GM21515 (cell line): ENCODE measurements around the gene KIF5B.
"Not testable (repeated sequence)": the region's sequence is repeated elsewhere in the genome, so short reads cannot be mapped to it uniquely, and the experiment has no call there.

Source experiments
- ATAC-seq: cut with Tn5 transposase; IDR thresholded peaks from one replicate; pipeline ENCODE4 v1.9.1; 2021; ENCODE audit not compliant: unreplicated experiment

KIF5B gene

GRCh38 chr10:32017044-32017443, 39.2 kb downstream of the KIF5B start:
- no peak for ATAC-seq

GRCh38 chr10:32015386-32015785, 40.8 kb downstream of the KIF5B start:
- no peak for ATAC-seq

GRCh38 chr10:32007026-32007425, 49.2 kb downstream of the KIF5B start:
- no peak for ATAC-seq

DNA sequence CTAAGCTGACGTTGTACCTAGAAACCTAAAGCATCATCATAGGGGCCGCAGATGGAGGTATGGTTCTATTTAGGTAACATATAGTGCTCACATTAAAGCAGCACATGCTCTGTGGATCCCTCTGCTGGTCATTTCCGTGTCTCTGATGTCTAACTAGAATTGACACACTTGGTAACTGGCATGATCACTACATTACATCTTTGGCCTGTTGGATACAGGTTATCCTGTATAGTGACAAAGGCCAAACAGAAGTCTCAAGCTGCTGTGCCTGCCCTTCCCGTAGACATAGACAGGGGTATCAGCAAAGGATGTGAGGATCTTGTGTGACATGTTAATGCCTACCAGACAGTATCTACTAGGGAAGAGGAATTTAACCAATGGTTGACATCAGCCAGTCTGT, 51.2 kb downstream of the KIF5B start:
- no peak for ATAC-seq

DNA sequence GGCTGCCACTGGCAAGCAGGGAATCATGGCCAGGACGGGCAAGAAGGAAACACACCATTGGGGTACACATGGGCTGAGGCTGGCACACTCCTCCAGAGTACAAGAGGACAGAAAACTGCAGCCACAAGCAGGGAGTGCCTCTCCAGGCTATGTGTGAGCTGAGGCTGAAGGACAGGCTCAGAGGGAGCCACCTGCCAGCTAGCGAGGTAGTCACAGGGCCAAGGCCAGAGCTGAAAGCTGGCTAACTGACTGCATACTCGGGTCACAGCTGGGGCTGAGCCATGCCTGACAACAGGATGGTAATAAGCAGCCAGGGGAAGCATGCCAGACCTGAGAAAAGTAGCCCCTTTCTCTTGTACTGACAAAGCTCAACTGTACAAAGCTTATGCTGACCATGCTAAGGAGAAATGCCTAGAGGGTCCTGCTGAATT, 52.0 kb downstream of the KIF5B start:
- no peak for ATAC-seq

DNA sequence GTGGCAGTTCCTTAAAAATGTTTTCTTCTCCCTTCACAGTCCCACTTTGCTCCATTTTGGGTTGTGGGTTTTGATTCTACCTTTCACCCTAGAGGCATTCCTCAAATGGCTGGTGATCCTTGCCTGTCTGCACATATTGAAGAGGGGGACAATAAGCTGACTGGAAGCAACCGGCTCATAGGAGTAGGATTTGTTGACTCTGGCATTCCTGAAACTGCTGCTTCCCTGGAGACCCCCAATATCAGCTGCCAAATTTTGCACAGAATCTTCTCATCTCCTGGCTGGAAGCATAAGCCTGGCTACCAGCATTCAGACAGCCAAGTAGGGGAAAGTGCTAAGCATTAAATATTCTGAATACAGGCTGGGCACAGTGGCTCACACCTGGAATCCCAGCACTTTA, 53.7 kb downstream of the KIF5B start:
- ATAC-seq, result no peak

DNA sequence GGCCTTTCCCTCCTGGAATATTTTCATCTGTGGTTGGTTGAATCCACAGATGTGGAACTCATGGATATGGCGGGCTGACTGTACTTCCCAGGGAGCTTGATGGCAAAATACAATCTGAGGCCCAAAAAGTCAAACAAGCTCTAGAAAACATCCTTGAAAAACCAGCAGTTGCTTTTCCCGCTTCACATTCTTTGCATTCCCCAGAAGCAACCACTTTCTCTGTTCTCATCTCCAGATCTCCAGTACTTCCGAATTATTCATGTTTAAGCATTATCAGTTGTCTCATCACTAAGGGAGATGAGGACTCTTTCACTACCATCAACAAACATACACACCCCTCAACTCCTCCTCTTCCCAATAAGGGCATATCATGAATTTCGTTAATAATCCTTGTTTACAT, 55.3 kb downstream of the KIF5B start:
- no peak for ATAC-seq

DNA sequence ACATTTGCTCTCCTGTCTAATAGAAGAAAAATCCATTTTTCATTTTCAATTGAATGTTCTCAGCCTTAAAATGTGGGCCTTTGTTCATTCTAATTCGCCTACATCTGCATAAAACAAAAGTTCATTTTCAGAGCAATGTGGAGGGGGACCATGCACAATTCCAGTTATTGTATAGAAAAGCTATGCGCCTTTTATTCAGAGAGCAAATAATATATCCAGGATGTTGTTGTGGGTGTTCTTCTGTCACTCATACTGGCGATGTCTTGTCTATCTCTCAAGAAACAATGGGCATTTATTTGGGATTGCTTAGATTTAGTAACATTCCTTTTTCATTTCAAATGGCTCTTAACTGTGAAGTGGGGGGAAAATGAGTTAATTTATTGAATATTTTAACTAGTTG, 56.4 kb downstream of the KIF5B start:
- no peak for ATAC-seq

DNA sequence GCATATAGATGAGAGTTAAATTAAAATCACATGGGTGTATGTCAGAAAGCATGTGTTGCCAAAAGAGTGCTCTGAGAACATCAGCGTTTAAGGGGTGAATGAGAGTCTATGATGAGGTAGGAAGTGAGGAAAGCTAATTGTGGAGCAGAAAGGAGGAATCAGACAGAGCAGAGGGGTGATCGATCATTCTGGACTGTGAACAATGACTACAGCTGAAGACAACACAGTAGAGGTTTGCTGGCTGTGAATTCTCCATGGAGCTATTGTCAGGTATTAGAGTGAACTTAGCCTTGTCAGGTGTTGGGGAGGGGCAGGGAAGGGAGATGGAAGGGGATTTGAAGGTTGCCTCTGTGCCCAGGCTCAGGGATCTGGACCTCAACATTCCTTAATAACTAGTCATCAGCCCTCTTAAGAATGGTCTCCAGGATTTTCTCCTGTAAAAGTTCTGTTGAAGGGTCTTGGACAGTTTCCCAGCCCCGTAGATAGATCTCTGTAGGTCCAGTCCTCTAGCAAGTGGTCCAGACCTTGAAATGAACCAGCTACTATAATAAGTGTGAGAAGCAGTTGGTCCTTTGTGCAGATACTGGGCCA, 57.1 kb downstream of the KIF5B start:
- ATAC-seq, result no peak

DNA sequence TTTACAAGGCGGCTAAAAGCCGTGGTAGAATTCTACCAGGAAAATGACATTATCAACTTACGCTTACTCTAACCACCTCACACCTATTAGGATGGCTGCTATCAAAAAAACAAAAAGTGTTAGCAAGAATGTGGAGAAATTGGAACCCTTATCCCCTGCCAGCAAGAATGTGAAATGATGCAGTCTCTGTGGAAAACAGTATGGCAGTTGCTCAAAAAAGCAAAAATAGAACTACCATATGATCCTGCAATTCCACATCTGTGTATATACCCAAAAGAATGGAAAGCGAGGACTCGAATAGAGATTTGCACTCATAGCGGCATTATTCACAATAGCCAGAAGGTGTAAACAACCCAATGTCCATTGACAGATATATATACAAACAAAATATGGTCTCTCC, 61.3 kb downstream of the KIF5B start:
- no peak for ATAC-seq

- no peak for ATAC-seq
These were observed 65.3 kb downstream of the KIF5B start for GRCh38 chr10:31990937-31991336.

GRCh38 chr10:31987786-31988185, 68.4 kb downstream of the KIF5B start:
- not testable (repeated sequence) for ATAC-seq

DNA sequence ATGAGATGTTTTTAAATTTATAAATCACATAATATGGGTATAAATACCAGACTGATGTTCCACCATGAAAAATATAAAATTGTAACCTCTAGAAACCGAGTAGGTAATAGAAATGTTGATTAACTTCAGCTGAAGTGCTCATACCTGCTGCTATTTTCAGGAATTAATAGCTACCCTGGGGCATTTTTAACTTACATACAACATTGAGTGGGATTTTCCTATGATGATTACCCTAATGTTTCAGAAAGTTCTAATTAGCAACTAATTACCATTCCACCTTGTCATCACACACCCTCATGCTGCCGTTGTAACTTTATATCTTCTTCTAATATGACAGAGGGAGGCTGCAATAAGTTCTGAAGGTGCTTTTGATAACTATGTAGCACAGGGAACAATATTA, 74.1 kb downstream of the KIF5B start:
- ATAC-seq, result no peak

- no peak for ATAC-seq
These were observed 75.8 kb downstream of the KIF5B start for GRCh38 chr10:31980471-31980870.

GRCh38 chr10:31979071-31979470, 77.2 kb downstream of the KIF5B start:
- not testable (repeated sequence) for ATAC-seq

DNA sequence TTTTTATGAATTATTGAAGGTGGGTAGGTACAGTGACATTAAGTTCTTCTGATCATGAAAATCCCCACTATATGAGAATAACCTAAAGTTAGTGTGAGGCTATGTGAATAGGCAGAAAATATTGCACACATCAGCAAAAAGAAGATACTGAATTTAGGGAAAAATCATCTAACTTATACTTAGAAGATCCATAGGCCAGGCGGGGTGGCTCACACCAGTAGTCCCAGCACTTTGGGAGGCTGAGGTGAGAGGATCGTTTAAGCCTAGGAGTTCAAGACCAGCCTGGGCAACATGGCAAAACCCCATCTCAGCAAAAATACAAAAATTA, 78.1 kb downstream of the KIF5B start:
- no peak for ATAC-seq

GRCh38 chr10:31977440-31978155, 78.6 kb downstream of the KIF5B start:
- ATAC-seq, result no peak

GRCh38 chr10:31975157-31975765, 81.0 kb downstream of the KIF5B start:
- ATAC-seq, result no peak

GRCh38 chr10:31974434-31975124, 81.6 kb downstream of the KIF5B start:
- ATAC-seq, result no peak

GRCh38 chr10:31972519-31973041, 83.6 kb downstream of the KIF5B start:
- ATAC-seq, result no peak

DNA sequence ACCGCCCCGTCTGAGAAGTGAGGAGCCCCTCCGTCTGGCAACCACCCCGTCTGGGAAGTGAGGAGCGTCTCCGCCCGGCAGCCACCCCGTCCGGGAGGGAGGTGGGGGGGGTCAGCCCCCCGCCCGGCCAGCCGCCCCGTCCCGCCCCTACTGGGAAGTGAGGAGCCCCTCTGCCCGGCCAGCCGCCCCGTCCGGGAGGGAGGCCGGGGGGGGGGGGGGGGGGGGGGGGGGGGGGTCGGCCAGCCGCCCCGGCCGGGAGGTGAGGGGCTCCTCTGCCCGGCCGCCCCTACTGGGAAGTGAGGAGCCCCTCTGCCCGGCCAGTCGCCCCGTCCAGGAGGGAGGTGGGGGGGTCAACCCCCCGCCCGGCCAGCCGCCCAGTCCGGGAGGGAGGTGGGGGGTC, 86.4 kb downstream of the KIF5B start:
- ATAC-seq, result not testable (repeated sequence)

DNA sequence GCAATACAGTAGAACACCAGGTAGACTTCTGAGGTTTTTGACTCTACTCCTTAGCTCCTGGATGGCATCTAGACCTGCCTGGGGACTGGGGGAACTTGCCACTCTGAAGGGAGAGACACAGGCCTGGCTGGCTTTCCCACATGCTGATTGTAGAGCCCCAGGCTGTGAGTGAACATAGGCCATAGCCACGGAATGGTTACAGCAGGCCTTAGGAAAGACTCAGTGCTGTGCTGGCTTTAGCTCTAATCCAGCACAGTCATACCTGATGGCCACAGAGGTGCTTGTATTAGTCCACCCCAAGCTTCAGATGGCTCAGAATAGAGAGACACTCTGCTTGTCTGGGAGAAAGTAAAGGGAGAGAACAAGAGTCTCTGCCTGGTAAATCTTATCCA, 92.6 kb downstream of the KIF5B start:
- no peak for ATAC-seq
